HepG2 (cell line): ENCODE measurements around the gene LRRC43. TPM values are rescaled to one million over a fixed set of nuclear protein-coding genes. Genes with fewer than 3 reads are reported as not detected.

Experiments used
- IRF2 ChIP-seq: IDR thresholded peaks from 2 replicates; pipeline ENCODE4 v1.6.1; 2018; ENCODE audit warnings: missing genetic modification reagents, missing compliant biosample characterization
- YEATS2 ChIP-seq: sonication (generic); formaldehyde crosslinking; IDR thresholded peaks from 2 replicates; pipeline ENCODE4 v1.4.0; 2020; ENCODE audit warnings: missing genetic modification reagents, borderline replicate concordance
- ZBTB1 ChIP-seq: sonication (generic); formaldehyde crosslinking; IDR thresholded peaks from 2 replicates; pipeline ENCODE4 v1.4.0; 2020; ENCODE audit warnings: missing genetic modification reagents, borderline replicate concordance
- ZBTB21 ChIP-seq: sonication (generic); formaldehyde crosslinking; IDR thresholded peaks from 2 replicates; pipeline ENCODE4 v1.4.0; 2020; ENCODE audit warnings: missing genetic modification reagents
- ZNF232 ChIP-seq: sonication (generic); formaldehyde crosslinking; IDR thresholded peaks from 2 replicates; pipeline ENCODE4 v1.4.0; 2020; ENCODE audit warnings: missing genetic modification reagents, borderline replicate concordance
- ZNF329 ChIP-seq: sonication (generic); formaldehyde crosslinking; IDR thresholded peaks from 2 replicates; pipeline ENCODE4 v1.9.0; 2021; ENCODE audit warnings: low read depth, mild to moderate bottlenecking, missing genetic modification reagents
- ZNF670 ChIP-seq: sonication (generic); formaldehyde crosslinking; IDR thresholded peaks from 2 replicates; pipeline ENCODE4 v1.8.0; 2022; ENCODE audit warnings: mild to moderate bottlenecking, missing genetic modification reagents, borderline replicate concordance
- polyA plus RNA-seq, 8 experiments: library from polyadenylated mRNA; depleted of rRNA in 3 of 8; stranded (reverse) in 7 of 8; unstranded in 1 of 8; fragments of >200 nt; fragmentation: Illumina TruSeq in 4 of 8; extraction: Trizol in 4 of 8; gene quantifications; 2 replicates each; pipeline versions ENCODE4 v1.2.1 to v1.2.3, GENCODE V29; 2011 to 2016; ENCODE audit warnings: low read depth in 4 of 8, missing spikeins in 1 of 8, mixed read lengths in 1 of 8; ENCODE audit not compliant: insufficient read depth in 1 of 8
- total RNA-seq, 5 experiments: library from RNA; depleted of rRNA; stranded (reverse); fragments of >200 nt; fragmentation: Illumina TruSeq; extraction: Trizol; gene quantifications; 2 replicates each; pipeline ENCODE4 v1.2.3, GENCODE V29; 2016; ENCODE audit warnings: low read depth in 1 of 5
- TF ChIP-seq, protein P1 (sequence below): sonication (generic); formaldehyde crosslinking; IDR thresholded peaks from 2 replicates; pipeline ENCODE4 v1.9.0; 2021; ENCODE audit warnings: missing genetic modification reagents, borderline replicate concordance
- TF ChIP-seq, protein P2 (sequence below): fragments of 450-650 bp; IDR thresholded peaks from 2 replicates; pipeline ENCODE4 v1.6.1; 2017; ENCODE audit warnings: mild to moderate bottlenecking
- TF ChIP-seq, protein P3 (sequence below): sonication (generic); formaldehyde crosslinking; IDR thresholded peaks from 2 replicates; pipeline ENCODE4 v1.9.0; 2022; ENCODE audit warnings: missing genetic modification reagents, mild to moderate bottlenecking, borderline replicate concordance

Gene LRRC43
- total and polyA plus RNA-seq, 2 of the 13 experiments (the other 11 are each of a cell fraction or from before 2014, with no cell fraction given): not detected

DNA sequence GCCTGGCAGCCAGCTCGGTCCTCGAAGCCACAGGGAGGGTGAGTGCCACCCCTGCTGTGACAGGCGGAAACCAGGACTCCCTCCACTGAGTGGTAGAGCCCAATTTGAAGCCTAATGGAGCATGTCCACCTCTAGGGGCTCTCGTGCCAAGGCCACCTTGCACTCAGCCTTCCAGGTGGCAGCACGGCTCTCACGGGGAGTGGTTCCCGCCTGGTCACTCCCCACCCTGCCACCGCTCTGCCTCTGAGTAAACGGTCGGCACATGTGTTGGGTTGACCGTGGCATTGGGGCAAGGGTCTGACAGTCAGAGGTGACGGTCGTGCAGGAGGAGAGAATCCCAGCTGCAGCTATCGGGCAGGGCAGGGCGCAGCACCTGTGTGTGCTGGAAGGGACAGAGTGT, 43.7 kb upstream of the LRRC43 start (continued):
- TF ChIP-seq, protein P1, sequence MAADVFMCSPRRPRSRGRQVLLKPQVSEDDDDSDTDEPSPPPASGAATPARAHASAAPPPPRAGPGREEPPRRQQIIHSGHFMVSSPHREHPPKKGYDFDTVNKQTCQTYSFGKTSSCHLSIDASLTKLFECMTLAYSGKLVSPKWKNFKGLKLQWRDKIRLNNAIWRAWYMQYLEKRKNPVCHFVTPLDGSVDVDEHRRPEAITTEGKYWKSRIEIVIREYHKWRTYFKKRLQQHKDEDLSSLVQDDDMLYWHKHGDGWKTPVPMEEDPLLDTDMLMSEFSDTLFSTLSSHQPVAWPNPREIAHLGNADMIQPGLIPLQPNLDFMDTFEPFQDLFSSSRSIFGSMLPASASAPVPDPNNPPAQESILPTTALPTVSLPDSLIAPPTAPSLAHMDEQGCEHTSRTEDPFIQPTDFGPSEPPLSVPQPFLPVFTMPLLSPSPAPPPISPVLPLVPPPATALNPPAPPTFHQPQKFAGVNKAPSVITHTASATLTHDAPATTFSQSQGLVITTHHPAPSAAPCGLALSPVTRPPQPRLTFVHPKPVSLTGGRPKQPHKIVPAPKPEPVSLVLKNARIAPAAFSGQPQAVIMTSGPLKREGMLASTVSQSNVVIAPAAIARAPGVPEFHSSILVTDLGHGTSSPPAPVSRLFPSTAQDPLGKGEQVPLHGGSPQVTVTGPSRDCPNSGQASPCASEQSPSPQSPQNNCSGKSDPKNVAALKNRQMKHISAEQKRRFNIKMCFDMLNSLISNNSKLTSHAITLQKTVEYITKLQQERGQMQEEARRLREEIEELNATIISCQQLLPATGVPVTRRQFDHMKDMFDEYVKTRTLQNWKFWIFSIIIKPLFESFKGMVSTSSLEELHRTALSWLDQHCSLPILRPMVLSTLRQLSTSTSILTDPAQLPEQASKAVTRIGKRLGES (CRISPR knock-in tag): no peak
- TF ChIP-seq IRF2 (CRISPR knock-in tag) (no peak), ZNF670 (CRISPR knock-in tag) (no peak), YEATS2 (CRISPR knock-in tag) (no peak), ZNF232 (CRISPR knock-in tag) (no peak), ZNF329 (CRISPR knock-in tag) (no peak), ZBTB21 (CRISPR knock-in tag) (no peak), ZBTB1 (CRISPR knock-in tag) (no peak)
- TF ChIP-seq, protein P2, sequence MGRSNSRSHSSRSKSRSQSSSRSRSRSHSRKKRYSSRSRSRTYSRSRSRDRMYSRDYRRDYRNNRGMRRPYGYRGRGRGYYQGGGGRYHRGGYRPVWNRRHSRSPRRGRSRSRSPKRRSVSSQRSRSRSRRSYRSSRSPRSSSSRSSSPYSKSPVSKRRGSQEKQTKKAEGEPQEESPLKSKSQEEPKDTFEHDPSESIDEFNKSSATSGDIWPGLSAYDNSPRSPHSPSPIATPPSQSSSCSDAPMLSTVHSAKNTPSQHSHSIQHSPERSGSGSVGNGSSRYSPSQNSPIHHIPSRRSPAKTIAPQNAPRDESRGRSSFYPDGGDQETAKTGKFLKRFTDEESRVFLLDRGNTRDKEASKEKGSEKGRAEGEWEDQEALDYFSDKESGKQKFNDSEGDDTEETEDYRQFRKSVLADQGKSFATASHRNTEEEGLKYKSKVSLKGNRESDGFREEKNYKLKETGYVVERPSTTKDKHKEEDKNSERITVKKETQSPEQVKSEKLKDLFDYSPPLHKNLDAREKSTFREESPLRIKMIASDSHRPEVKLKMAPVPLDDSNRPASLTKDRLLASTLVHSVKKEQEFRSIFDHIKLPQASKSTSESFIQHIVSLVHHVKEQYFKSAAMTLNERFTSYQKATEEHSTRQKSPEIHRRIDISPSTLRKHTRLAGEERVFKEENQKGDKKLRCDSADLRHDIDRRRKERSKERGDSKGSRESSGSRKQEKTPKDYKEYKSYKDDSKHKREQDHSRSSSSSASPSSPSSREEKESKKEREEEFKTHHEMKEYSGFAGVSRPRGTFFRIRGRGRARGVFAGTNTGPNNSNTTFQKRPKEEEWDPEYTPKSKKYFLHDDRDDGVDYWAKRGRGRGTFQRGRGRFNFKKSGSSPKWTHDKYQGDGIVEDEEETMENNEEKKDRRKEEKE: no peak
- TF ChIP-seq, protein P3, sequence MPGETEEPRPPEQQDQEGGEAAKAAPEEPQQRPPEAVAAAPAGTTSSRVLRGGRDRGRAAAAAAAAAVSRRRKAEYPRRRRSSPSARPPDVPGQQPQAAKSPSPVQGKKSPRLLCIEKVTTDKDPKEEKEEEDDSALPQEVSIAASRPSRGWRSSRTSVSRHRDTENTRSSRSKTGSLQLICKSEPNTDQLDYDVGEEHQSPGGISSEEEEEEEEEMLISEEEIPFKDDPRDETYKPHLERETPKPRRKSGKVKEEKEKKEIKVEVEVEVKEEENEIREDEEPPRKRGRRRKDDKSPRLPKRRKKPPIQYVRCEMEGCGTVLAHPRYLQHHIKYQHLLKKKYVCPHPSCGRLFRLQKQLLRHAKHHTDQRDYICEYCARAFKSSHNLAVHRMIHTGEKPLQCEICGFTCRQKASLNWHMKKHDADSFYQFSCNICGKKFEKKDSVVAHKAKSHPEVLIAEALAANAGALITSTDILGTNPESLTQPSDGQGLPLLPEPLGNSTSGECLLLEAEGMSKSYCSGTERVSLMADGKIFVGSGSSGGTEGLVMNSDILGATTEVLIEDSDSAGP (CRISPR knock-in tag): no peak
